ENCODE measurements around the gene PCBP3.
"Not testable (repeated sequence)": the region's sequence is repeated elsewhere in the genome, so short reads cannot be mapped to it uniquely, and the experiment has no call there.

Gene PCBP3

GRCh38 chr21:45949928-45950739 lies 306.6 kb downstream of the PCBP3 start:
- no peak for DNase-seq (ENCODE audit: low read depth, low spot score)
- H3K4me3 ChIP-seq (ENCODE audit: low read length) = no peak overlapping the region

GRCh38 chr21:45950740-45951515 lies 307.4 kb downstream of the PCBP3 start:
- no peak overlapping the region for H3K4me3 ChIP-seq (ENCODE audit: low read length)
- no peak for DNase-seq (ENCODE audit: low read depth, low spot score)

- H3K4me3 ChIP-seq (ENCODE audit: low read length) = no peak overlapping the region
- no peak for DNase-seq (ENCODE audit: low read depth, low spot score)
These were observed 308.2 kb downstream of the PCBP3 start for GRCh38 chr21:45951676-45952075.

GRCh38 chr21:45952527-45952926 lies 309.0 kb downstream of the PCBP3 start:
- DNase-seq (ENCODE audit: low read depth, low spot score); H3K4me3 ChIP-seq (ENCODE audit: low read length): not testable (repeated sequence)

- no peak for DNase-seq (ENCODE audit: low read depth, low spot score)
These were observed 309.4 kb downstream of the PCBP3 start for GRCh38 chr21:45952974-45953373.

GRCh38 chr21:45954261-45954660 lies 310.7 kb downstream of the PCBP3 start:
- no peak overlapping the region for H3K4me3 ChIP-seq (ENCODE audit: low read length)
- no peak for DNase-seq (ENCODE audit: low read depth, low spot score)

More at GRCh38 chr21:45952974-45953373, 309.4 kb downstream of the PCBP3 start:
- no peak overlapping the region for H3K4me3 ChIP-seq (ENCODE audit: low read length)

- no peak for DNase-seq (ENCODE audit: low read depth, low spot score)
- H3K4me3 ChIP-seq (ENCODE audit: low read length) = no peak overlapping the region
These were observed 311.4 kb downstream of the PCBP3 start for GRCh38 chr21:45954921-45955320.

GRCh38 chr21:45957551-45957950 lies 314.0 kb downstream of the PCBP3 start:
- no peak overlapping the region for H3K4me3 ChIP-seq (ENCODE audit: low read length)
- no peak for DNase-seq (ENCODE audit: low read depth, low spot score)

- no peak overlapping the region for H3K4me3 ChIP-seq (ENCODE audit: low read length)
- no peak for DNase-seq (ENCODE audit: low read depth, low spot score)
These were observed 314.6 kb downstream of the PCBP3 start for GRCh38 chr21:45957981-45958600.

- H3K4me3 ChIP-seq (ENCODE audit: low read length) = no peak overlapping the region
- no peak for DNase-seq (ENCODE audit: low read depth, low spot score)
These were observed 315.7 kb downstream of the PCBP3 start for GRCh38 chr21:45959182-45959581.

- DNase-seq (ENCODE audit: low read depth, low spot score) = no peak
- no peak overlapping the region for H3K4me3 ChIP-seq (ENCODE audit: low read length)
These were observed 316.4 kb downstream of the PCBP3 start for GRCh38 chr21:45959779-45960390.

- DNase-seq (ENCODE audit: low read depth, low spot score) = not testable (repeated sequence)
These were observed 317.9 kb downstream of the PCBP3 start for GRCh38 chr21:45961408-45961807.

GRCh38 chr21:45962531-45963231 lies 319.2 kb downstream of the PCBP3 start:
- H3K4me3 ChIP-seq (ENCODE audit: low read length) = no peak overlapping the region
- no peak for DNase-seq (ENCODE audit: low read depth, low spot score)

More at GRCh38 chr21:45961408-45961807, 317.9 kb downstream of the PCBP3 start:
- not testable (repeated sequence) for H3K4me3 ChIP-seq (ENCODE audit: low read length)

- DNase-seq (ENCODE audit: low read depth, low spot score) = no peak
- H3K4me3 ChIP-seq (ENCODE audit: low read length) = no peak overlapping the region
These were observed 319.7 kb downstream of the PCBP3 start for GRCh38 chr21:45963232-45963570.

- no peak overlapping the region for H3K4me3 ChIP-seq (ENCODE audit: low read length)
- no peak for DNase-seq (ENCODE audit: low read depth, low spot score)
These were observed 321.1 kb downstream of the PCBP3 start for GRCh38 chr21:45964649-45965048.

- no peak for DNase-seq (ENCODE audit: low read depth, low spot score)
- no peak overlapping the region for H3K4me3 ChIP-seq (ENCODE audit: low read length)
These were observed 321.7 kb downstream of the PCBP3 start for GRCh38 chr21:45965084-45965809.

GRCh38 chr21:45966791-45967394 lies 323.4 kb downstream of the PCBP3 start:
- no peak overlapping the region for H3K4me3 ChIP-seq (ENCODE audit: low read length)
- DNase-seq (ENCODE audit: low read depth, low spot score) = no peak

Measured in Jurkat, Clone E6-1 (cell line).